ENCODE data around the gene USH2A.
"Not testable (repeated sequence)": the region's sequence is repeated elsewhere in the genome, so short reads cannot be mapped to it uniquely, and the experiment has no call there.

The USH2A gene

DNA sequence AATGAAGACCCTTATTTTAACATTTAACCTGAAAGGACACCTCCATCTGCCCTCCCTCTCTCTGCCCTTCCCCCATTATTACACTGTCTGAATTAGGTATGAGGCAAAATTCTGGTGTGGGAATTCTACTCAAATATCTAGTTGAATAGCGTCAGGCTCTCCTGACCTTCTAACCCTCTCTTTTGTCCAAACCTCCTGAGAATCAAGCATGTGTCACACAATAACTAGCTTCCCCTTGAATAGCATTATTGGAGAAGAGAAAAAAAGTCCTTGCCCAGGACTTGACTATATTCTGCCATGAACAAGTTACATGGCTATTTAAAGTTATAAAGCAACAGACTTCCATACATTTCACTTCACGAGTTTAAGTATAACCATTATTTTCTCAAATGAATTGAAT, 35.5 kb downstream of the USH2A start:
- no peak for DNase-seq

DNA sequence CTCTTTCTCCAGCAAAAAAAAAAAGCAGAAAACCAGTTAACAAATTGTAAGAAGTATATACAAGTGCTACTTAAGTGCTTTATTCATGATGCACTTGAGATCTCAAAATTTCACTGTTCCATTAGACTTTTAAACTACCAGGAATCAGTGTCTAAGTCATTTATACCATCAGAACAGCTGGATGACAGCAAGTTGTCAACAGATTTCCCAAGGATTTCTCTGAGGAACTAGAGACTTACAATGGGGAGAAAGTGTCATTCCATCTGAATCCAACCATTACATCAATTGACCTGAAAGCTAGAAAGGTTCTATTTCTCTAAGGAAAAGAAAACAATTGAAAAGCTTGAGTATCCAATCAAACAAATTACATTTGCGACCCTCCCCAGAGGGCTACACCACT, 43.8 kb downstream of the USH2A start:
- DNase-seq, result no peak

DNA sequence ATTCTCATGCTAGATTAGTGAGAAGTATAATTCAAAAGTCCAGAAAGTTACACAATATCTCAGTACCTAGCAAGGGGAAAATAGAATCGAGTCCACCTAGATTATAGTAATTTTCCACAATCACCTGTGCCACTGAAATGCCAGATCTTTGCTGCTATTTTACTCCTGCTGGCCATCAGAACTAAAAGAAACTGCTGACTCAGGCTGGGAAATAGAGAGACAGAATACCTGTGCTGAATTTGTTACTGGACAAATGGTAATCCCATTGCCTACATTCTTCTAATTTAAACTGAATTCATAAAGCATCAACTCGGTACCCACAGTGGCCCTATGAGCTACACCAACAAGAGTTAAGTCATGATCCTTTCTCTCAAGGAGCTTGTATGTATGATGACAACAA, 55.0 kb downstream of the USH2A start:
- no peak for DNase-seq

DNA sequence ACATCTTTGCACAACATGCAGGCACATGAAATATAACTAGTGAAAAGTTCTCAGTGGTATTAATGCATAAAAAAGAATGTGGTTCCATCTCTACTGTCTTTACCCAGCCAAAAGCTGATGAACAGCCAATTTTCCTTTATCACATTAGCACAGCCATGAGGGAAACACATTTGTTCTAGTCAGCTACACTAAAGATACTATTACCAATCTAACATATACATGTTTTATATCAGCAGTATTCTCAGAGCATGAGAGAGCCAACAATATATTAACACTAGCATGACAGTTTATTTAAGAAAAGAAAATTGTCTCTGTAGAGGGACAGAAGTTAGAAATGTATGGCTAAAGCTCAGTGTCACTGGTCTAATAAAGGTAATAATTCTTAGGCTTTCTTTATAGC, 56.3 kb downstream of the USH2A start:
- DNase-seq, result no peak

DNA sequence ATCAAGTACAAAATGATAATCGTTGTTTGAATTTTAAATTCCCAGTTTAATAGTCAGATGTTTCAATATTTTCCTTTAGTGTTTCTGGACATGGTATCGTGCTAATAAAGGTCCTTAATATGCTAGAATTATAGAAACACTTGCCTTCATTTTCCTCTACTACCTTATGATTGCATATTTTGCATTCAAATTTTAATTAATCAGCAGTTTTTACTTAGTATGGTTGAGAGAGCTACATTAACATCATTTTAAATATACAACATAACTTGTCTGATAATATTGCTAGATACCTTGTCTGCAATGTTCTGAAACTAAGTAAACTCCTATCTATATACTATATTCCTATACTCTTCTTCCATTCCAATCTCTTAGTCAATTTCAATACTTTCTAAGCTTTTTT, 66.3 kb downstream of the USH2A start:
- DNase-seq, result no peak

DNA sequence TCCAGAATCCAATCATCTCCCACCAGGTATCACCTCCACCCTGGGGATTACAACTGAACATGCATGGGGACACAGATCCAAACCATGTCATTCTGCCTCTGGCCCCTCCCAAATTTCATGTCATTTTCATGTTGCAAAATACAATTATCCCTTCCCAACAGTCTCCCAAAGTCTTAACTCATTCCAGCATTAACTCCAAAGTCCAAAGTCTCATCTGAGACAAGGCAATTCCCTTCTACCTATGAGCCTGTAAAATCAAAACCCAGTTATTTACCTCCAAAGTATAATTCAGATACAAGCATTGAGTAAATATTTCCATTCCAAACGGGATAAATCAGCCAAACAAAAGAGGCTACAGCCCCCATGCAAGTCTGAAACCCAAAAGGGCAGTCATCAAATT, 73.1 kb downstream of the USH2A start:
- DNase-seq, result no peak

DNA sequence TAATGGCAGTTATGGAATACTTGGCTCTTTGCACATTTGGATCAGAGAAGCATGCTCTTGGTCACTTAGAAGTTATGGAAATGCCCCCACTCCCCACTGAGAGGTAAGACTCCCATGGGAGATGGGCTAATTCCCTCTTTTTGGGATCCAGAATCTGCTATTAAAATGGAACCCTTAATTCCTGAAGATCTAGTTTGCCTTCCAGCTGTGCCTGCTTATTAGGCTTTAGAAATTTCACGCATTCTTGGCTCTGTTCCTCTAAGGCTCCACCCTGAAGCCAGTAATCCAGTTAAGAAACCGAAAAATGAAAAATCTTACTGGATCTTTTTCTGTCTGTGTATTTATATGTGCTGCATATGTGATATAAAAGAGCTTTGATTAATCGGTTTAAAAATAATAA, 76.7 kb downstream of the USH2A start:
- no peak for DNase-seq

DNA sequence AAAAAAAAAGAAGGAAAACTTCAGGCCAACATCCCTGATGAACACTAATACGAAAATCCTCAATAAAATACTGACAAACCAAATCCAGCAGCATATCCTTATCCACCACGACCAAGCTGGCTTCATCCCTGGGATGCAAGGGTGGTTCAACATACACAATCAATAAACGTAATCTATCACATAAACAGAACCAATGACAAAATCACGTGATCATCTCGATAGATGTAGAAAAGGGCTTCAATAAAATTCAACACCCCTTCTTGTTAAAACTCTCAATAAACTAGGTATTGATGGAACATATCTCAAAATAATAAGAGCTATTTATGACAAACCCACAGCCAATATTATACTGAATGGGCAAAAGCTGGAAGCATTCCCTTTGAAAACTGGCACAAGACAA, 82.7 kb downstream of the USH2A start:
- DNase-seq, result not testable (repeated sequence)

DNA sequence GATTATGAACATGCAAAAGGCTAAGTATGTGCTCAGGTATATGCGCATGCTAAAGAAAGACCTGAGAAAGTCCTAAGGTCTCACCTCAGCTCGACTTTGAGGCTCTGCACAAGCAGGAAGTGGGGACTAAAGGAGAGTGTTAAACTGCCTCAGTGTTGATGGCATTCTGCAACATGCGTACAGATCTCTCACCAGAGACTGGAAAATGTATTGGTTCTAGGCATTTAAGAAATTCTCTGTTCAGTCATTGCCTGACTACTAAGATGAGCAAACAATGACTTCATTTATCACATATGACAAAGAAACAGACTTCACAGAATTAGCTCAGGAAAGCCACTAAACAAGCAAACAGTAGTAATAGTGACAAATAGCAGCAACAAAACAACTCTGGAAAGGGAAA, 90.8 kb downstream of the USH2A start:
- no peak for DNase-seq

DNA sequence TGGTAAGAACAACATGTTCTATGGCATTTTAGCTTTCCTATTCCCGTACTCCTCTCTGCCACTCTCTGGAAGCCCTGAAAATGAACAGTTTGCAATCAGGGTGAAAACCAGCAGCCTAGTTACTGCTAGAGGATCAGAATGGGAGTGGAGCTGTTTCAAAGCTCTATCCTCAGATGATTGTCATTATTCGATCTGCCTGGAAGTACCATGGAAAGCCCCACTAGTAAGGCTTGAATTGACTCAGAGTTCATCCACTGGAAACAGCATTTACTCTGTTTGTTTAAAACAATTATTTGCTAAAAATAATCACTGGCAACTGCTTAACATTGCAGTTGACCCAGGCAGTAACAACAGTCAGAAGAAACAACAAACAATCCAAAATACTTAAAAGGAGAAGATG, 91.2 kb downstream of the USH2A start:
- no peak for DNase-seq

DNA sequence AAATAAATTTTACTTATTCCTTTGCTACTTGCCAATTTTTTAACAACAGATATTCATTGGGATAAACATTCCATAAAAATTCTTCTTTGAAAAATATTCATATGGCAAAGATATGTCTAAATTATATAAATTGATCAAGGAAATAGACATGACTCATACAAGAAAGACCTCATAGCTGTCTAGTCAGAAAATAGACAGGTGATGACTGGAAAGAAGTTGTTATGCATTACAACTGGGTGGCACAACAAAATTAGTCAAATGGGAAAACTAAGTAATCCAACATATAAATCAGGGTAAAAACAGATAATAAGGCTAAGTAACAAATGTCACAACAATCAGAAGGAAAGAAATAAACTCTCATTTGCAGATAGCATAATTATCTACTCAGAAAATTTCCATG, 92.0 kb downstream of the USH2A start:
- DNase-seq, result no peak

DNA sequence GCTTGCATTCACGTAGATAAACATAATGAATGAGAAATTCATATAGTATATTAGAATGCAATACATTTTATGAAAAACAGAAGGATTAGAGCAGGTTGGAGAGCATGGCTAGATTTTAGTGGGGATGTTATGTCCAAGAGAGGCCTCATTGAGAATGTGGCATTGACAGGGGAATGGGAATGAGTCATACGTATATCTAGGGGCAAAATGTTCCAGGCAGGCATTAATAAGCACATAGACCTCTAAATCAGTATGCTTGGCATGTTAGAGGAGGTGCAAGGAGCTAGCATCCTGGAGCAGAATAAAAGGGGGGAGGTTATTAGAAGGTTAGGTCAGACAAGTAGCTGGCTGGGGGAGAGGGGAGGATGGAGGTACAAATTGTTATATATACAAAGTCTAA, 93.0 kb downstream of the USH2A start:
- no peak for DNase-seq

DNA sequence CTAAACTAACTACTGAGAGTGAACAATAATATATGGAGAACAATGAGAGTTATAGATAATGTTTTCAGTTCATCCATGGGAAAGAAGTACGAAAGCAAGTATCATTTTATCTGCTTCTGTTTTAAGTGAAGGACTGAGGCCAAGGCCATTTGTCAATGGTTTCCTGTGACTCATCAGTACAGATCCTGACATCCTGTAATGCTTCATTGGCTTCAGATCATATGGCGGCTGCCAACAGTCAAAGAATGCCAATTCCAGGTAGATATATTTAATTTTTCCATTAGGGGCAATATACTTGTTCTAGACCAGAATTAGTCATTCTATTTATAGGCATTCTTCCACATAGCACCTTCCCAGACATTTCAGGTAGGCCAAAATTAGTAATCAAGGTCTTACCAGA, 97.3 kb downstream of the USH2A start:
- DNase-seq, result no peak

DNA sequence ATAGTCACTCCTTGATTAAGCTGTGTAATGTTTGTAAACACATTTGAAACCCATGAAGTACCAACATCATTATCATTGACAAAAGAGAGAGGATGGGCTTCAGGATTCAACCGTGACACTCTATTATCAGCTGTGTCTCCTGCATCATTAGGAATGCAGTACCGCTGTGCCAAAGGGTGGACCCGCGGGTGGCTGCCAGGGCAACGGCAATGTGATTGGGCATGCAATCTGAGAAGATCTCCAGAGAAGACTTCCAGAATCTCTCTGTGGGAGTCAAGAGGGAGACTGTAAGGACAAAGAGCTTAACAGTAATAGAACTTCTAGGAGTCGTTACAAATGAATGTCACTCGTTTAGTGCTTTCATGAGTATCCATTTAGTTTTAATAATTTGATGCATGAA, 97.9 kb downstream of the USH2A start:
- DNase-seq, result no peak

DNA sequence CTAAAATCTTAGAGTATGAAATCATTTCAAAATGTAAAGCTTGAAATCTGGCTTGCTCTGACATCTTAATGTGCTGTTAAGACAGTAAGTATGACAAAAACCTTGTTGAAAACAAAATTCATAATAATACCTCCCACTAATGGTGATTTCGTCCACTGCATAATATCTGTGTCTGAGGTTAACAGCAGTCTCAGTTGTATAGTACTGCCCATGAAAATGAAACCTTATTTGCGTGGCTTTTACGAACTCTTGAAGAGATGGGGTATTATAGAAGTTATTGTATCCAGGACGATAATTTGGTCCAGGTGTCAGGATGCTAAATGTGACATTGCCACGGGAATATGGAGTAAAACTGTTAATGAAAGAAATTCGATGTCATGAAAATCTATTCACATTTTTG, 99.9 kb downstream of the USH2A start:
- DNase-seq, result no peak

DNA sequence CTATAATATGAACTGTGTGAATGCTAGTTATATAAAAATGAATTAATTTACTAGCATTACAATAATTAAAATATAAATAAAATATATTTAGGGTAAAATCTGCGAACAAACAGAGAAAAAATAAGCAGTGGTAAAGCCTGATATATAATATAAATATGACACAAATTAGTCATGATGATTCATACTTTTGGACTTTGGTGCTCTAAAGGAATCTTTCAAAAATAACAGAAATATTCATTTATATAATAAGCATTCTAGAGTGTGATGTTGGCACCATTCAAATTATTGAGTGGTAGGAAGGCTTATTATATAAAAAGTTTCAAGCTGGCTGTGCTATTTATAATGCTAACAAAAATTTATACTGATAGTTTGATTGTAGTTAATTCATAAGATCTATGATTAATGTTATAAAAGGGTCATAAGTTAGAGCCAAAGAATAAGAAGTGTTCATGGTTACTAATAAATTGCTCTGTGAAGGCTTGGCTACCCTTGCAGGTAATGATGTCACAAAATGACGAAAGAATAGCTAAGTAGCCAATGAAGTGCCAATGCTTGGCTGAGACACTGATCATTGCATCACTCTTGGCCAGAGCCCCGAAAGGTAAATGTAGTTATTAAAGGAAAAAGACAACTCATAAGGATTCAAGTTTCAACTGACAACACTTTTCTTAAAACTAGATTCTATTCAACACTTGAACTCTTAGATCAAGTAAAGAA, 108.7 kb downstream of the USH2A start:
- no peak for DNase-seq

DNA sequence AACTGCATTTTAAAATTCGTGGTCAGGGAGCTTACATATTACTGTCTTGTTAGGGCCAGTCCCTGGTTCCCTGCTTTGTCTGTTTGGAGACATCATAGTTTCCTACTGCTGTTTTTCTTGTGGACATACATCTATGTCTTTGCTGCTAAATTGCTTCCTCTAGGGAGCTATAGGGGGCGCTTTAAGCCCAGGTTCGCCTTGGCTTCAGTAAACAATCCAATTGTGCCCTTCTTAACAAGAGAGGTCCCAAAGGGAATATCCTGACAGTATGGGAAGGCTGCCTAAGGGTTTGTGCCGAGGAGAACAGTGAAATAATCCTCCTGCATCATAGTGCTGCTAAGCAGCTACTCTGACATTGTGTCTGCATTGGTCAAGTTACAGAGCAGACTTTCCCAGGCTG, 112.5 kb downstream of the USH2A start:
- no peak for DNase-seq

DNA sequence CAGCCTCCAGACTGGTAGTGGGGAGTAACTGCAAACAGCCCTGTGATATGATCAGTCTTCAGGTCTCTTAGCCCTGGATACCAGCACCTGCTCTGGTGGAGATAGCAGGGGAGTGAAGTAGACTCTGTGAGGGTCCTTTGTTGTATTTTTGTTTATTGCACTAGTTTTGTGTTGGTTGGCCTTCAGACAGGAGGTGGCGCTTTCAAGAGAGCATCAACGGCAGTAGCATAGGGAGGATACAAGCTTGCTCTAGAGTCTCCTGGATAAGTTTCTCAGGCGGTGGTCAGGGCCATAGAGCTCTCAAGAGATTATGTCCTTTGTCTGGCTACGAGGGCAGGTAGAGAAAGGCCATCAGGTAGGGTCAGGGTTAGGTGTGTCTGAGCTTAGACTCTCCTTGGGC, 116.4 kb downstream of the USH2A start:
- DNase-seq, result no peak

DNA sequence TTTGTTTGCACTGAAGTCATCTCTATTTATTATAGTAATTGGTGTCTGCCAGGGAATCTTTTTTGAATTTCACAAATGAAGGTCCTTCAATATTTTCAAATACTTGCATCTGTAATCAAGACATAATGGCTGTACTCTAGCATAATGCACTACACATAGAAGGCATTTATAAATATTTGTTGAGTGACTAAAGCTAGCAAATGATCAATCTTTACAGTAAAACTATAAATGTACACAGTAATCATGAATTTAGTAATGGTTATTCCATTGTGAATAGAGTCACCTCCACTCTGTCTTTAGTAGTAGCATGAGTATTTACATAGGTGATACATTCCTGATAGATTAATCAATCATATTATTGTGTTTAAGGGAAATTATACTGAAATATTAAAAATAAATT, 119.6 kb downstream of the USH2A start:
- DNase-seq, result no peak

DNA sequence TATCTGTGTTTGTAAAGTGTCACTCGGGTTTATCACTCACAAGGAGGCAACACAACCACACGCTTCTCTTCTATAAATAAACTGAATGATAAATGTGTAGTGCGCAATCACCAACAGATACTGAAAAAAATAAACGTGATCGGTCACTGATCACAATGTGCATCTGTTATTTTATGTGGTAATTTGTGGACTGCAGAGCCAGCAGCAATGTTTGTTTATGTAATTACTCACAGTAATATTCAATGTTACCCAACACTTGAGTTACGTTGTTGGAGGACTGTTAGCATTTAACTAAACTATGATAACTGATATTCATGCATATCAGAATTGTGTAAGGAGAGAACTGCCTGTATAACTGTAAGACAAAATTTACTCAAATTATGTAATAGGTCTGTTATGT, 129.6 kb downstream of the USH2A start:
- DNase-seq, result peak; percentile 16

DNA sequence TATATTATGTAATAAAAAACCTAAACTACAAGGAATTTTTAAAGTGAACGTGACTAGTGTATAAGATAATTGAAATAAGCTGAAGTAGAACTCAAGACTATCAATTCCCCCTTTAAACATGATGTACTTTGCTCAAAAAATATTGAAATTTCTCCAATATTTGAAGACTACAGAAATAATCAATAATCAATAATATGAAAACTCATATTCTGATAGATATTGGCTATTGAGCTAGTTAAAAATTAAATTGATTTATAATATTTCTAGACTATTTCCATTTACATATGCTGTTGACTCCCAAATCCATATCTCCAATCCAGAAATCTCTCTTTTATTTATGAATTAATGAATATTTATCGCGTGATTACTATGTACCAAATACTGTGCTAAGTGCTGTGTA, 133.2 kb downstream of the USH2A start:
- DNase-seq, result no peak

DNA sequence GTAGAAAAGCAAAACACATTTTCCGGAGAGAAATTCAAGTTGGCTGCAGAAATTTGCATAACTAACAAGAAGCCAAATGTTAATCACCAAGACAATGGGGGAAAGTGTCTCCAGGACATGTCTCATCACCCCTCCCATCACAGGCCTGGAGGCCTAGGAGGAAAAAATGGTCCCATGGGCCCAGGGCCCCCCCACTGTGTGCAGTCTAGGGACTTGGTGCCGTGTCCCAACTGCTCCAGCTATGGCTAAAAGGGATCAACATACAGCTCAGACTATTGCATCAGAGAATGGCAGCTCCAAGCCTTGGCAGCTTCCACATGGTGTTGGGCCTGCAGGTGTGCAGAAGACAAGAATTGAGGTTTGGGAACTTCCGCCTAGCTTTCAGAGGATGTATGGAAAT, 138.2 kb downstream of the USH2A start:
- DNase-seq, result no peak

DNA sequence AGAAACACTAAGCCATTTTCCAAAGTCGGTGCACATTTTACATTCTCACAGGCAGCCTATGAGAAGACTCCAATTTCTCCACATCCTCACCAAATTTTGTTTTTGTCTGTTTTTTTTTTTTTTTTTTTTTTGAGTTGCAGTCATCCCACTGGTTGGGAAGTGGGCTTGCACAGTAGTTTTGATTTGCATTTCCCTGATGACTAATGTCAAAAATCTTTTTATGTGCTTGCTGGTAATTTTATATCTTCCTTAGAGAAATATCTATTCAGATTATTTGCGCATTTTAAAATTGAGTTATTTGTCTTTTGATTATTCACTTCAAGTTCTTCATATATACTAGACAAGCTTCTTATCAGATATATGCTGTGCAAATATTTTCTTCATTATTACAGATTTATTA, 141.5 kb downstream of the USH2A start:
- DNase-seq, result no peak

DNA sequence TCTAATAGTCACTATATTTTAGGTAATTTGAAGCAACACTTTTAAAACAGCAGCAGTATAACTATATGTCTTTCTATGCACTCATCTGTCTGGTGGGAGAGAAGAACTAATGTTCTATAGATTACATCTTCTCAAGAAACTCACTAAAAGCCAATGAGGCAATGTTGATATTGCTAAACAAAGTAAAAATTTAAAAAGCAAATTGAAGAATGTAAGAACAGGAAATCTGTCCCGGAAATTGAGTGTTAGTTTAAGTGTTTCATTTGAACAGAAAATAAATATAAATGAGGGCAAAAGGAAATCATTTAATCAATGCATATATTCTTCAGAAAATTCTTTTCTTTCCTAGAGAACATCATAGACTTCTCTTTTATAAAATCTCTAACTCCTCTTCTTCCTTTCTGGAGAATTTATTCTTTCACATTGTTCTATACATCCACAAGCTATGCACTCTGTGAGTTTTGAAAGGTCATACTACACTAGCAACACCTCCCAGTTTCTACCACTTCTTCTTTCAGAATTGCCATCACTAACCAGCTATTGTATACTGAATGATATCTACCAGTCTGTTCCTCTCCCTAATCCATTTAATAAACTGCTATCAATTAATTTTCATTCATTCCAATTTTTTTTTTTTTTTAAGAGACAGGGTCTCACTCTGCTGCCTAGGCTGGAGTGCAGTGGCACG, 153.0 kb downstream of the USH2A start:
- DNase-seq, result no peak

DNA sequence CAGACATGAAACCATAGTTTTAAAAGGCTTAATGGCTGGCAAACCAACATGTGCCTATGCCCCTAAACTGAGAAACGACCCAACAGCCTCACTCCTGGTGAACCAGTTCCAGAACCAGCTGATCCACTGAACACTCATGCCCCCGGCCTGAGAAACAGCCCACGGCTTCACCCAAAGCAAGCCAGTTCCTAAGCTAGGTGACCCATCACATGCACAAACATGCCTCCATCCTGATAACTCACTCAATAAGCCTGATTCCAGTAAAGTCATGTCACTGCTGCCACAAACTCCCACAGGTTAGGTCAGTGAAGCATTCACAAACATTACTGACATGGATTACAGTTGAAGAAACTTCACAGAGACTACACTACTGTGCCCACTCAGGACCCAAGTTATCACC, 161.6 kb downstream of the USH2A start:
- no peak for DNase-seq

Data from T1000 (cell line).